Stomach smooth muscle (tissue), 2 donors: ENCODE data around the gene RFTN1.

Experiments
- H3K27ac ChIP-seq: one replicate; pipeline ENCODE4 v1.7.0; 2013; ENCODE audit warnings: mild to moderate bottlenecking, low read length, inconsistent platforms
- H3K27me3 ChIP-seq, 2 donors: one replicate each; pipeline ENCODE4 v1.7.0; 2013; ENCODE audit warnings: low read length in 2 of 2; ENCODE audit not compliant: insufficient read depth in 2 of 2, control insufficient read depth in 1 of 2
- H3K36me3 ChIP-seq, 2 donors: one replicate each; pipeline ENCODE4 v1.7.0; 2013; ENCODE audit warnings: low read length in 2 of 2; ENCODE audit not compliant: control insufficient read depth in 2 of 2, insufficient read depth in 2 of 2
- H3K4me1 ChIP-seq: one replicate; pipeline ENCODE4 v1.7.0; 2013; ENCODE audit warnings: low read length; ENCODE audit not compliant: control insufficient read depth, insufficient read depth
- H3K4me3 ChIP-seq, 2 donors: one replicate each; pipeline ENCODE4 v1.7.0; 2013; ENCODE audit warnings: low read length in 2 of 2
- H3K9ac ChIP-seq, 2 donors: one replicate each; pipeline ENCODE4 v1.7.0; 2013; ENCODE audit warnings: low read length in 2 of 2, mild to moderate bottlenecking in 1 of 2
- H3K9me3 ChIP-seq, 2 donors: one replicate each; pipeline ENCODE4 v1.7.0; 2013; ENCODE audit warnings: low read length in 2 of 2; ENCODE audit not compliant: control insufficient read depth in 2 of 2
- donor health status: healthy.
- donor health status: Pancreatic carcinoma.

RFTN1 gene

DNA sequence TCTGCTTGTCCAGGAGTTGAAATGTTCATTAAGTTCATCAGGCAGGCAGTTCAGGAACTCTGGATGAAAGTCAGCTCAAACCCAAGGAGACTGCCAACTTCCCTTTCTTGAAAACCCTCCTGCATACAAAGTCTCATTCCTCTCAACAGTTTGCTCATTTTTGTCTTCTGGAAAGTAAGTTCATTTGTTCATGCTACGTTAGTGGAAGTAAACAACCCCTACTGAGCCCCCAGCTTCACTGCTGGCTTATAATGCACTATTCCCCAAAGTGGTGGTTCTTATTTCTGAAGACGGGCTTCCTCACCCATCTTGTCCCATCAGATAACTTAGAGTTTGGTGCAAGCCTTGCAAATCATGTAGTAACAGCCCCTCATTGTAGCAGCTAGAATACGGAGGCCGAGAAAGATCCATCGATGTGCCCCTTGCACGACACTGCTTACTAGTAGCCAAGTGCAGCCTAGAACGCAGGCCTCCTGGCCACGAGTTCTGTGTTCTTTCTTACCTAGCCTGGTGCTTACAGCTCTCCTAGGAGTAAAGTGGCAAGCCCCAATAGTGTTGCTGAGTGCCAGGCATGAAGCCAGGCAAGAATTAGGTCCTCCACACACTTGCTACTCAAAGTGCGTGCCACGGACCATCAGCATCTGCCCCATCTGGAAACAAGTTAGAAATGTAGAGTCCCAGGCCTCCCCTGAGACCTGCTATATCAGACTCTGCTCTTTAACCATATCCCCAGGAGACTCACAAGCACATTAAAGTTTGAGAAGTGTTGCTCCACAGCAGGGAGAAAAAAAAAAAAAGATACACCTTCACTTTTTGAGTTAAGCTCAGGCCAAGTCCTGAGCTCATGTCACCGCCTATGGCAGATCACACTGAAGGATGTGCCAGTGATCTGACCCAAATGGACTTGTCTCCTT, 82.5 kb downstream of the RFTN1 start:
- H3K27ac ChIP-seq, result no peak overlapping the region
- peaks cover 0 to 2% of the 10 kb centered on the region in 2 donors for H3K36me3 ChIP-seq
- no peak overlapping the region for H3K9ac ChIP-seq
- H3K4me1 ChIP-seq, result no peaks in the 10 kb centered on the region
- H3K9me3 ChIP-seq, result no peaks in the 10 kb centered on the region
- no peaks in the 10 kb centered on the region for H3K27me3 ChIP-seq
- no peak overlapping the region for H3K4me3 ChIP-seq

DNA sequence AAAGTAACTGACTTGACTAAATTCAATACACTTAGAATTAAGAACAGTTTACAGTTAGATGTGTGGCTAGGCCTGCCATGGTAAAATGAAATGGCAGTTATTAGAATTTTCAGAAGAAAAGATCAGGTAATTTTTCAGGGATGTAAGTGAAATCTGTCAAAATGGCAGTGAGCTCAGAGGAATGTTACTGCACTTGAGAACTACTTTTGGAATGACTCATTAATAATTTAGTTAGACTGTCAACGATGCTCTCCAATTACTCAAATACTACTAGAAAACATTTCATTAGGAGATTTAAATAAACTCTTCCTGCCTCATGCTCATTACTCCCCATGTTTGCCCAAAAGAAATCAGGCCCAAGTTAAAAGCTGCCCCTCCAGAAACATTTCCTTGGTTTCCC, 84.4 kb downstream of the RFTN1 start:
- Histone ChIP-seq H3K4me3 (no peak overlapping the region), H3K9ac (no peak overlapping the region), H3K27me3 (no peaks in the 10 kb centered on the region), H3K27ac (no peak overlapping the region), H3K36me3 (peaks cover 0 to 2% of the 10 kb centered on the region in 2 donors), H3K9me3 (no peaks in the 10 kb centered on the region), H3K4me1 (no peaks in the 10 kb centered on the region)

DNA sequence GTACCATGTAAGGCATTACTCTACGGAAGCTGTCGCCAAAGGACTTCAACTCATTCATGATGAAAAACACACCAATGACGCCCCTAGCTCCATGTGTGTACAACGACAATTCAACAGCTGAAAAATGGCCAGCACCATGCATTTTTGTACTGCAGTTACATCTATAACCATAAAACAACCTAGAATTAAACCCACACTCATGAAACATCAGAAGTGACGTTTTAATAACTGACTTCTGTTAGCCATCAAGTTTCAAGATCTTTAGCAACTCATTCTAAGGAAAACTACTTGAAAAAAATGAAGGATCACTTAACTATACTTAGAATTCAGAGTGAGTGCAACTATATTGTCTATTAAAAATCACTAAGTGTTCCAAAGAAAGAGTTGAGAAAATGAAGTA, 84.9 kb downstream of the RFTN1 start:
- no peak overlapping the region for H3K4me3 ChIP-seq
- no peaks in the 10 kb centered on the region for H3K27me3 ChIP-seq
- H3K36me3 ChIP-seq, result peaks cover 0 to 2% of the 10 kb centered on the region in 2 donors
- no peak overlapping the region for H3K27ac ChIP-seq
- H3K9ac ChIP-seq, result no peak overlapping the region
- no peaks in the 10 kb centered on the region for H3K4me1 ChIP-seq
- H3K9me3 ChIP-seq, result no peaks in the 10 kb centered on the region

DNA sequence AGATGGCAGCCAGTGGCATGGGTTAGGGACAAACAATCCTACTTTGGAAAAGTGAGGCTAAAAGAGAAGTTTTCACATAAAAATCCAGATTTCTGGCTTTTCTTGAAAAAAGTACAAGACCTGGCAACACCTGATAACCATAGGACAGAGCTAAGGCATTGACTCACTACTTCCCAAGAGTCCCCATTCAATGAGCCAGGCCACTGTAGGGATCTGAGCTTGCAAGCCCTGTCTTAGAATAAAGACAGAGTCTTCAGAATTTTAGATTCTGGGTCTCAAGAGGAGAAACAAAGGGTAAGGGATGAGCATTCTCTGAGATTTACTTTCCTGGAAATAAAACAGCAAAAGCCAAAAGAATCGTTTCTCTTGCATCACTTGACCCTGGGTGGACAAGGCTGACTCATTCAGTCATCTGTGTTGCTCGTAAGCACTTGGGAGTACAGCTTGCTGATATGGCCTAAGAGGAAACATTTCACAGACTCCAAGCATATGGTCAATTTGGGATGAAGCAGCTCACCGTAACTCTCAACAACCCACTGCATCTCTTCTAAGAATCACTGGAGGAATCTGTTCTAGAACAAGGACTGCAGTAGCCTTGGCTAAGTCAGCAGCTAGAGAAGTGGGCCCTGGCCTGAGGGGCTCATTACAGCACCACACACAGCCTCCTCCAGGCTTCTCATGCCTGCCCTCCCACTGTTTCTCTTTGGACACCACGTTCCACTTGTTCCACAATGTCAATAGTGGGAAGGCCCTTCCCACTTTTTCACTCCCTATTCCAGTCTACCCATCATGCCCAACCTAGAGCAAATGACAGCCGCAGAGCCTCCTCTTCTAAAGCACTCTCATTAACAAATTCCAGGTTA, 86.2 kb downstream of the RFTN1 start:
- Histone ChIP-seq H3K27ac (peak overlapping the region; percentile 24), H3K9ac (no peak overlapping the region), H3K4me3 (no peak overlapping the region), H3K36me3 (peaks cover 0 to 2% of the 10 kb centered on the region in 2 donors), H3K9me3 (no peaks in the 10 kb centered on the region), H3K4me1 (no peaks in the 10 kb centered on the region), H3K27me3 (no peaks in the 10 kb centered on the region)

DNA sequence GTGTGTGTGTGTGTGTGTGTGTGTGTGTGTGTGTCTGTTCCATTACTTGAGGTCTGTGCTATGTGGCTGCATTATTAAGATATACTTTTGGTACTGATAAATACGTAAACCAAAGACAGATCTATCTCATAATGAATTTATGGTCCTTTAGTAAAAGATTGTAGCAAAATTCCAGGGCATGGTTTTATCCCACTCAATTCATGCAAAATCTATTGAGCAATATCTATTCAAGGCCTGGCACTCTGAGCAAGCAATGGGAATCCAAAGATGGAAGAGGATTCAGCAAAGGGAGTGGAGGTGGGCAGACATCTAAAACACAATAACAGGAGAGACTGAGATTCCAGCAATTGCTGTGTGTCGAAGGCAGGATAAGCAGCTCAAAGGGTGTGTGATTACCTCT, 86.8 kb downstream of the RFTN1 start:
- Histone ChIP-seq H3K4me3 (no peak overlapping the region), H3K36me3 (peaks cover 0 to 2% of the 10 kb centered on the region in 2 donors), H3K9me3 (no peaks in the 10 kb centered on the region), H3K27me3 (no peaks in the 10 kb centered on the region), H3K9ac (no peak overlapping the region), H3K4me1 (no peaks in the 10 kb centered on the region), H3K27ac (peak overlapping the region; percentile 19)

DNA sequence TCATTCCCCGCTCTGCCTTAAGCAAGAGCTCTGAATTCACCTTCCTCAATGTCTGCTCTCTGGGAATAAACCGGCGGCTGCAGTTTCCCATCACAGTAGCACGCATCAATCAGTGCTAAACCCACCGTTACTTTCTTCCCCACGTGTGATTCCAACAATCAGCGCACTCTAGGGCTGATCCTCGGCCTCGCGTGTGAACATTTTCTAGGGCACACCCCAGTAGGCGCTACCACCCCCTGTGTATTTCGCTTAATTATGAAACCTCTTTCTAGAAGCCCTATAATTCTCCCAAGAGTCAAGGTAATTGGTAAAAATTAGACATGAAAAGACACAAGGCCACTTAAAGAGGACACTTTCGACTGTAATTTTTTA, 87.5 kb downstream of the RFTN1 start:
- H3K4me1 ChIP-seq, result no peaks in the 10 kb centered on the region
- no peaks in the 10 kb centered on the region for H3K27me3 ChIP-seq
- H3K4me3 ChIP-seq, result no peak overlapping the region
- no peaks in the 10 kb centered on the region for H3K36me3 ChIP-seq
- H3K9me3 ChIP-seq, result no peaks in the 10 kb centered on the region
- H3K9ac ChIP-seq, result no peak overlapping the region
- H3K27ac ChIP-seq, result no peak overlapping the region

DNA sequence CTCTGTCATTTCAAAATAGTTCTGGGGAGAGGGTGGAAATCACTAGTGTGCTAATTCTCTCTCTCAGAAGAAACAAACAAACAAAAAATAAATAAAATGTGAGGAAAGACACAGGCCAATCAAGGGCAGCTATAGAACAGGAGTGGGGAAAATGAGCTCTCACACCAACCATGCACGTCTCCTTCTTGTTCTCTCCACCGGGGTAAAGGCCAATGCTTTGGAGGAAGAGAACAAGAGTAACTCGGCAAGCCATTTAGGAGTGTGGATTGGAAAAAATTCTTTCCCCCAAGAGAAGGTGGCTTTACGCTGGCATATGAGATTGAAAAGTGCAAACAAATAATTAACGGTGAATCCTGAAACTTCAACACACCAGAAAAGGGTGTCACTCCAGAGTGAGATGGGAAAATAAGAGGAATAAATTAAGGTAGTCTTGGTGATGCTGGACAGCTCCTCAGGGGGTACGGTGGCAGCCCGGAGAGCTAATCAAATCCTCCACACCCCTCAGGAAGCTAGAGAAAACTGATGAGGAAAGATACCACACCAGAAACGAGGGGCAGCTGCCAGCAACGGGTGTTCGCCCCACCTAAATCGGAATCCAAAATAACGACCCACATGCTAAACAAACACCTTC, 88.0 kb downstream of the RFTN1 start:
- Histone ChIP-seq H3K4me1 (no peaks in the 10 kb centered on the region), H3K9ac (no peak overlapping the region), H3K27ac (no peak overlapping the region), H3K9me3 (no peaks in the 10 kb centered on the region), H3K27me3 (no peaks in the 10 kb centered on the region), H3K36me3 (no peaks in the 10 kb centered on the region), H3K4me3 (no peak overlapping the region)

DNA sequence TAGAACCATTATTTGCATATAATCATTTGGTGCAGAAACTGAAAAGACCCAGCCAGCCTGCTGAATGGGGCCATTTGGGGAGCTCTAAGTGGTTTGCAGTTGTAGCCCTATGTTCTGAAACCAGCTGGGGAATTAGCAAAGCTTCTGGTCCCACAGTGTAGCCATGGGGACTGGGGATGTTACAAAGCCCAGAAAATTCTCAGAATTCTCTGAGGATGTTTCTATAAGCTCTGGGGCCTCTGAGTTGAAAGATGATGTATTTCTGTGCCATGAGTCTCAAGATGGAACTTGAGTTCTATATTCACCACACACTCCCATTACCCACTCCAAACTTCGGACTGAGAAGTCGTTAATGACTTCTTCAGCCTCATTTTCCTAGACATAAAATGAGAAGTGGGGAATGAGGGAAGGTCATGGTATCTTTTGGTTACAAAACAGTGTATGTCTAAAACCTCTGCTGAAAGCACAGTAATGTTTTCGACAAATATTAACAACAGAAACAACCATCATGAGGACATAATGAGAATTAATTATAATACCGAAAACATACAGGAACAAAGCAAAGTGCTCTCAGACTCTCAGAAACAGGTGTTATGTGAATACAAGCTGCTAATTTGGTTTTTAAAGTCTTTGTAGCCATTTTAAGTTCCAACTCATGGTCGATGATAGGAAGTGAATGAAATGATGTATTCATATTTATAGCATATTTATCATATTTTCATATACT, 89.4 kb downstream of the RFTN1 start:
- Histone ChIP-seq H3K9ac (no peak overlapping the region), H3K27me3 (no peaks in the 10 kb centered on the region), H3K9me3 (no peaks in the 10 kb centered on the region), H3K36me3 (no peaks in the 10 kb centered on the region), H3K4me1 (no peaks in the 10 kb centered on the region), H3K4me3 (no peak overlapping the region), H3K27ac (no peak overlapping the region)

DNA sequence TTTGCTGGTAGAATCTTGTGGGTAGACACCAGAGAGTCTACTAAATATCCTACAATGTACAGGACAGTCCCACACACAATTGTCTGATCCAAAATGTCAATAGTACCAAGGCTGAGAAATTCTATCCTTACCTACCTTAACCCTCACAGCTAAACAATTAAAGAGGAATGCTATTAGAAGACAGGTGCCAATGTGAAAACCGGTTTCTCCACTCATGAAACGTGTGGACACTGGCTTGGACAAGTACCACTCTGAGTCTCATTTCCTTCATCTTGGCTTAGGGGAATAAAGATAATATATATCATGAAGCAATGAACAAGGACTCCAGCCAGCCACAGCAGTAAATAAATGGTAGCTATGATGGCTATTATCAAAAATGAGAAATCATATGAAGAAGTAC, 90.2 kb downstream of the RFTN1 start:
- Histone ChIP-seq H3K4me1 (peaks cover 4% of the 10 kb centered on the region), H3K27me3 (no peaks in the 10 kb centered on the region), H3K27ac (no peak overlapping the region)

DNA sequence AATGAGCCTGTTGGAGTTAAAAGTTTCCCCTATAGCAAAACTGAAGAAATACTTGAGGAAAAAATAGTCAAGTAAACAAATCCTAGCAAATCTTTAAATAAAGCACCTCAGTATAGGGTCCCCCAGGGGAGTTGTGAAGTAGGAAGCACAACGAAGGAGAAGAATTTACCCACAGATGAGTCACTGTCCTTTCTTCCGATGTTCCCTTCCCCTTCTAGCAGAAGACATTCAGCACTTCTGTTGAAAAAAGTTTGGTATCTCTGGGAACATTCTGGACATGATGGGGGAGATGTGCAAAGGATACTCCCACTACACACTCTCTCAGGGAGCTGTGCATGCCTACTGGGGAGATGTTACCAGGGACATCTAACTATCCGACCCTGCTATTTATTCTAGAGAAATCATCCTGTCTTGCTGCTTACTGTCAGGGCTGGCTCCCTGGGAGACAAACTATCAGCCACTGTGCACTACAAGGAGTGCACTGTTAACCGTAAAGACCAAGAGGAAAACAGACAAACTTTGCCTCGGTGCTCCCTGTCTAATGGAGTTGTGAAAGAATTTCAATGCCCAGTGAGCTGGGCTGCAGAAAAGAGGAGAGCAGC, 93.8 kb downstream of the RFTN1 start:
- Histone ChIP-seq H3K36me3 (no peaks in the 10 kb centered on the region), H3K9me3 (no peaks in the 10 kb centered on the region), H3K4me1 (peaks cover 4% of the 10 kb centered on the region), H3K9ac (no peak overlapping the region), H3K27ac (no peak overlapping the region), H3K4me3 (no peak overlapping the region), H3K27me3 (no peaks in the 10 kb centered on the region)

More for the DNA sequence above, 90.2 kb downstream of the RFTN1 start:
- H3K4me3 ChIP-seq, result no peak overlapping the region
- H3K36me3 ChIP-seq, result no peaks in the 10 kb centered on the region
- no peak overlapping the region for H3K9ac ChIP-seq
- no peaks in the 10 kb centered on the region for H3K9me3 ChIP-seq
